Fibroblast of skin of right quadriceps (primary cell): ENCODE measurements around the gene TMEM123.
"Not testable (repeated sequence)": the region's sequence is repeated elsewhere in the genome, so short reads cannot be mapped to it uniquely, and the experiment has no call there.

Source experiments
- DNase-seq: peaks from one replicate; pipeline ENCODE4 v3.0.0-alpha.2; 2013

Gene TMEM123

DNA sequence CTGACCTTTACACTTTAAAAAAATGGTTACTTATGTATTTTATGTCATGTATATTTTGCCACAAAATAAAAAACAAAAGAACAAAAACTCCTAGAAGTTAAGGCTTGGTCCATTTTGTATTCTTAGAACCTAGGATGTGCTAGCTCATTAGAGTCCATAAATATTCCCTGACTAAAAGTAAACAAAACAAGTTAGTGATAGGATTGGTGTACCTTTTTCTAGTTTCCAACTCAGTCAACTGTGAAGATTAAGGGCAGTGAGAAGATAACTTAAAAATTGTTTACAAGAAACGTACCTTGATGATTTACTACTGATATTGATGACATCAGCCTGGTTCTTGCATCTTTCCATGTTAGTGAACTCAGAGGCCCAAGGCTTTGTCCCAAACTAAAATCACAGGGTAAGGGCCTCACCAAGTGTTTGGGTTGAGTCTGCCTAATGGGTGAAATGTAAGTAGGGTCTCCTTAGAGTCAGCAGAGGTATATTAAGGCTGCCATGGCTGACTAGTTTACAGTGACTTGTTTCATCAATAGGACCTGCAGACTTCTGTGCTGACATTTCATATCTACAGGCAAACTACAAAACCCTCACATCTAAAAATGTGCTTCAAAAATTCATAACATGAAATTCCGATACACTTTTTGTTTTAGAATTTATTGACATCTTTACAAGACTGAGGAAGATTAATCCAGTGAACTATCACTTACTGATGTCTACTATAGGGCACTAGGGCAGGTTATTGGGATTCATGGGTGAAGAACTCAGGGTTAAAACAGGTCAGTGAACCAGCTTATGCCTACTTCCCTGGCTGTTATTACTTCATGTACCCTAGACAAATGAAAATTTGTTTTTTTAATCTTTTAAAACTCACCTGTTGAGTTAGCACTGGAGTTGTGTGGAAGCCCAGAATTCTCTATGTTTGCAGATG lies 4.4 kb downstream of the TMEM123 start:
- DNase-seq: no peak

- DNase-seq: no peak
Observed at GRCh38 chr11:102447193-102447592, 5.4 kb downstream of the TMEM123 start.

DNA sequence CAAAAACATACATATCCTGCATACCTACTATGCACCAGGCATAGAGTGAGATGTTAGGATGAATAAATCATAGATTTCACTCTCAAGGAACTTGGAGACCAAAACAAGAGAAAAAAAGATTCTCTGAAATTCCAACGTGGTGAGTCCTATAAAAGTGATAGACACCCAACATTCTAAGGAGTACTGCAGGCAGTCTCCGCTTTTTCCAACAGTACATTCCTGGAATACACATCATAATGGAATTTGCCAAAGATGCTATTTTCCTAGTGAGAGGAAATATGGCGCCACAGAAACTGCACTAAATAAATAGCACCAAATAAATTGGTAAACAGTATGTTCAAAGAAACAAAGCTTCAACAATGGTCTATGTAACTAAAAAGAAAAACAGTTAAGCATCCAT lies 6.0 kb downstream of the TMEM123 start:
- peak; percentile 89 for DNase-seq

GRCh38 chr11:102444693-102445092 lies 7.9 kb downstream of the TMEM123 start:
- DNase-seq: not testable (repeated sequence)

DNA sequence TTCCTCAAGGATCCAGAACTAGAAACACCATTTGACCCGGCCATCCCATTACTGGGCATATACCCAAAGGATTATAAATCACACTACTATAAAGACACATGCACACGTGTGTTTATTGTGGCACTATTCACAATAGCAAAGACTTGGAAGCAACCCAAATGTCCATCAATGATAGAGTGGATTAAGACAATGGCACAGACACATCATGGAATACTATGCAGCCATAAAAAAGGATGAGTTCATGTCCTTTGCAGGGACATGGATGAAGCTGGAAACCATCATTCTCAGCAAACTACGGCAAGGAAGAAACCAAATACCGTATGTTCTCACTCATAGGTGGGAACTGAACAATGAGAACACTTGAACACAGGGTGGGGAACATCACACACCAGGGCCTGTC lies 8.4 kb downstream of the TMEM123 start:
- DNase-seq: not testable (repeated sequence)

DNA sequence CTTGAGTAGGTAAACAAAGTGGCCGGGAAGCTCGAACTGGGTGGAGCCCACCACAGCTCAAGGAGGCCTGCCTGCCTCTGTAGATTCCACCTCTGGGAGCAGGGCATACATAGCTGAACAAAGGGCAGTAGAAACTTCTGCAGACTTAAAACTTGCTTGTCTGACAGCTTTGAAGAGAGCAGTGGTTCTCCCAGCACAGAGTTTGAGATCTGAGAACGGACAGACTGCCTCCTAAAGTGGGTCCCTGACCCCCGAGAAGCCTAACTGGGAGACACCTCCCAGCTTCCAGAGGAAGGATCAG lies 13.6 kb downstream of the TMEM123 start:
- not testable (repeated sequence) for DNase-seq

- no peak for DNase-seq
Observed at GRCh38 chr11:102438311-102439062, 14.1 kb downstream of the TMEM123 start.

DNA sequence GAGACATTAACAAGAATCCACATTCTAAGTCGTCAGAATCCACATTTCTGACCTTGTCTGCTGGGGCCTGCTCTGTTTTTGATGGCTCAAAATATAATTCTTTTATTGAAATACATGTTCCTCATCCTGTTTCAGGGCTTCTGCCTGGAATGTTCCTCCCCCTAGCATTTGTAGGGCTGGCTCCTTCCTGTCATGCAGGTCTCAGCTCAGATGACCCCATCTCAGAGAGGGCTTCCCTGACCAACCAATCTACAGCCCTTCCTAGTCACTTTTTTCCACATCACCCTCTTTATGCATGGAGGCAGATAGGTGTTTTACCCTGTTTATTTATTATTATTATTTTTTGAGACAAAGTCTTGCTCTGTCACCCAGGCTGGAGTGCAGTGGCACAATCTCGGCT lies 14.8 kb downstream of the TMEM123 start:
- DNase-seq: no peak

GRCh38 chr11:102436976-102437375 lies 15.6 kb downstream of the TMEM123 start:
- DNase-seq: no peak

- DNase-seq: peak; percentile 78
Observed at GRCh38 chr11:102436561-102436960, 16.0 kb downstream of the TMEM123 start.

GRCh38 chr11:102435688-102436087 lies 16.9 kb downstream of the TMEM123 start:
- no peak for DNase-seq

DNA sequence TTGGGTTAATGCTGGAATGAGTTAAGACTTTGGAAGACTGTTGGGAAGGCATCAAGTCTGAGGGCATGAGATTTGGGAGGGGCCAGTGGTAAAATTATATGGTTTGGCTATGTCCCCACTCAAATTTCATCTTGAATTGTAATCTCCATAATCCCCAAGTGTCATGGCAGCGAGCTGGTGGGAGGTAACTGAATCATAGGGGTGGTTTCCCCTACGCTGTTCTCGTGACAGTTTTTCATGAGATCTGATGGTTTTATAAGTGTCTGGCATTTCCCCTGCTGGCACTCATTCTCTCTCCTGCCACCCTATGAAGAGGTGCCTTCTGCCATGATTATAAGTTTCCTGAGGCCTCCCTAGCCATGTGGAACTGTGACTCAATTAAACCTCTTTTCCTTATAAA lies 19.0 kb downstream of the TMEM123 start:
- not testable (repeated sequence) for DNase-seq

DNA sequence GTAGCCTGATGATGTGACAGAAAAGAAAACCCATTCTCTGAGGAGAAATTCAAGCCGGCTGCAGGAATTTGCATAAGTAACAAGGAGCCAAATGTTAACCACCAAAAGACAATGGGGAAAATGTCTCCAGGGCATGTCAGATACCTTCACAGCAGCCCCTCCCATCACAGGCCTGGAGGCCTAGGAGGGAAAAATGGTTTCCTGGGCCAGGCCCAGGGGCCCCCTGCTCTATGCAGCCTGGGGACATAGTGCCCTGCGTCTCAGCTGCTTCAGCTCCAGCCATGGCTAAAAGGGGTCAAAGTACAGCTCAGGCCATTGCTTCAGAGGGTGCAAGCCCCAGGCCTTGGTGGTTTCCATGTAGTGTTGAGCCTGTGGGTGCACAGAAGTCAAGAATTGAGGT lies 20.0 kb downstream of the TMEM123 start:
- not testable (repeated sequence) for DNase-seq

DNA sequence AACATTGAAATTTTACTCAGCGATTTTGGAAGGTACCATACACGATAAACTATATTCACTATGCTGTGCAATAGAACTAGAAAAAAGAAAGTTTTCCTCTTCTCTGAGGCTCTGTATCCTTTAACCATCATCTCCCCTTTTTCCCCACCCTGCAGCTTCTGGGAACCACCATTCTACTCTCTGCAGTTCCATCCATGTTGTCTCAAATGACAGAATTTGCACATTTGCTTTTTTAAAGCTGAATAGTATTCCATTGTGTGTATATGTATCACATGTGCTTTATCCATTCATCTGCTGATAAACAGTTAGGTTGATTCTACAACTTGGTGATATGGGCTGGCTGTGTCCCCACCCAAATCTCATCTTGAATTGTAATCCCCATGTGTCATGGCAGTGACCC lies 21.2 kb downstream of the TMEM123 start:
- no peak for DNase-seq

DNA sequence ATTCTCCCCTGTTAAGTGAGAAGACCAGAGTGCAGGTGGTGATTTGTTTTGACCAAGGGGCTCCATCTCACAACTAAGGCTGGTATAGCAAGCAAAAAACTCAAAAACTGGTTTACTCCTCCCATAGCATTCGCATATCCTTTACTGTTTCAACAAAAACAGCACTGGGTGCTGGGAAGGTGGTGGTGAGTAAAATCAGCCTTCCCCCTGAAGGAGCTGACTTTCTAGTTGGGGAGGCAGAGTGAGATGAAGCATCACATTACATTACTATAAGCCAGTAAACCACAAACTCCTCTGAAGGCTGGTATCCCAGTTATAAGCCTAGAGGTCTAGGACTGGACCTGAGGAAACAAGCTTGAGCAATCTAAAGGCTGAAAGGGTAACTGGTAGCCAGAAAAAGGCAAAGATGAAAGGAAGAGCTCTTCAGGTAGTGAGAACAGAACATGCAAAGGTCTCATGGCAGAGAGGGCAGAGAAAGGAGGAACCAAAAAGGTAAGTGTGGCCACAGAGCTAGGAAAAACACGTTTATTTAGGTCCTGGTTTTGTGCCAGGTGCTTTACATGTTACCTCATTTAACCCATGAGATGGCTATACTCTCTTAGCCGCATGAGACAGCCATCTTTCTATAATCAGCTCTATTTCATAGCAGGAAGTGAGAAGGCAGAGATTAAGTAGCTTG lies 22.3 kb downstream of the TMEM123 start:
- DNase-seq: peak; percentile 45

DNA sequence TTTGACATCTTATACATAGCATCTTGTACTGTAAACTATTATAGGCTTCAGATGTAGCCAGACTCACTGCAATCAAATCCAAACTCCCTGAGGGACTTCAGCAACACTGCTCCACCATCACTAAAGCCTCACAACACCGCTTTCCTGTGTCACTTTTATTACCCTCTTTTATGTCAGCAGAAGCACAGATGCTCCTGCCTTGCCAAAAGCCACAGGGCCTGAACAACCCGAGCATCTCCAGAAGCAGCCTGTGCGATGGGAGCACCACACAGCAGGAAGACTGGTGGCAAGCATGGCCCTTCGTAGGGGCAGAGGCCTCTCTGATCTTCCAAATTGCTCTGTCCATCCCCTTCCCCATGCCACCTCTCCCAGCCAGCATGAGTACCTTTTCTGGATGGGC lies 22.9 kb downstream of the TMEM123 start:
- DNase-seq: no peak

GRCh38 chr11:102429226-102429625 lies 23.3 kb downstream of the TMEM123 start:
- no peak for DNase-seq

DNA sequence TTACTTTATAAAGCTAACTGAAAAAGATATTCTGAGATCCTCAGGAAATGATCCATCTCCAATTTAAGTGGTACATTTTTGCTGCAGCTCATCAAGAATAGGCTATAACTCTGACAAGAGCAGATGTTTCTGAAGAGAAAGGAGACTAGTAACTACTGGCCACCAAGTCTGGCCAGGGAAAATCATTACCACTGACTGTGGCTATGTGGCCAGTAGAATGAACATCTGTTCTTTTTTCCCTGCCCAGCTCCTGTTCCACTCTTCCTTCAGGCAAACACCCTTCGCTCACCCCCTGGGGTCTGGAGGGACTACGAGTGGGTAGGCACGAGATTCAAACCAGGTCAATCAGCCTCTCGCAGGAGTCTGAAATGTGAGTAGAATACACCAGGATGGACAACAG lies 23.9 kb downstream of the TMEM123 start:
- DNase-seq: no peak

DNA sequence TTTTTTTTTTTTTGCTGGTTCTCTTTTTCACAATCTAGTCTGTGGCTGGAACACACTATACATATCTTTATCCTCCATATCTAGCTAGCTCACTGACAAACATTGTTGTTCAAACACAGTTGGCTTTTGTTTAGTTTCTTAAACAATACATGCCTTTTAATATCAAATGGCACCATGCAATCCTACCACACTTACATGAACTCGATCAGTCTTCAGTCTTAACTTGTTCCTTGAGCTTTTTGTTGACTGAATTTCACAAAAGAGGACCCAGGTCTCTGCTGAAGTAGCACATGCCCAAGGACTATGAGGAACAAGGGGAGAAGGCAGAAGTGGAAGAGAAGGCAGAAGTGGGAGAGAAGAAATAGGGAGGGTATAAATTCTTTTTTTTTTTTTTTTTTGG lies 25.5 kb downstream of the TMEM123 start:
- DNase-seq: no peak

- DNase-seq: no peak
Observed at GRCh38 chr11:102426570-102426969, 26.0 kb downstream of the TMEM123 start.

- no peak for DNase-seq
Observed at GRCh38 chr11:102426000-102426399, 26.6 kb downstream of the TMEM123 start.

DNA sequence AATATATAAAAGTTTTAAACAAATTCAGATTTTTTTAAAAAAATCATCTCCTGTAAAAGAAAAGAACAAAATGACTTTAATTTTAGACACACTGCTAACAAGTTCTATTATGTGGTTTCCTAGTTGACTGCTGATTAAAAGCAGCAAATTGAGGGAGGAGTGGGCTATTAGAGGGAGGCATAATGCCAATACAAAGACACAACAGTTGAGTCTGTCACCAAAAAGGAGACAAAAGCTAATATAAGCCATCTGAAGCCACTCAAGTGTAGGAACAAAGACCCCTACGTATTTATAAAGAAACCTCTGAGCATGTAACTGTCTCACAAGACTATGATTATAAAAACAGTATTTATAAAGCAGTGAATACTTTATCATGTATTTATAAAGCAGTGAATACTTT lies 28.6 kb downstream of the TMEM123 start:
- no peak for DNase-seq

DNA sequence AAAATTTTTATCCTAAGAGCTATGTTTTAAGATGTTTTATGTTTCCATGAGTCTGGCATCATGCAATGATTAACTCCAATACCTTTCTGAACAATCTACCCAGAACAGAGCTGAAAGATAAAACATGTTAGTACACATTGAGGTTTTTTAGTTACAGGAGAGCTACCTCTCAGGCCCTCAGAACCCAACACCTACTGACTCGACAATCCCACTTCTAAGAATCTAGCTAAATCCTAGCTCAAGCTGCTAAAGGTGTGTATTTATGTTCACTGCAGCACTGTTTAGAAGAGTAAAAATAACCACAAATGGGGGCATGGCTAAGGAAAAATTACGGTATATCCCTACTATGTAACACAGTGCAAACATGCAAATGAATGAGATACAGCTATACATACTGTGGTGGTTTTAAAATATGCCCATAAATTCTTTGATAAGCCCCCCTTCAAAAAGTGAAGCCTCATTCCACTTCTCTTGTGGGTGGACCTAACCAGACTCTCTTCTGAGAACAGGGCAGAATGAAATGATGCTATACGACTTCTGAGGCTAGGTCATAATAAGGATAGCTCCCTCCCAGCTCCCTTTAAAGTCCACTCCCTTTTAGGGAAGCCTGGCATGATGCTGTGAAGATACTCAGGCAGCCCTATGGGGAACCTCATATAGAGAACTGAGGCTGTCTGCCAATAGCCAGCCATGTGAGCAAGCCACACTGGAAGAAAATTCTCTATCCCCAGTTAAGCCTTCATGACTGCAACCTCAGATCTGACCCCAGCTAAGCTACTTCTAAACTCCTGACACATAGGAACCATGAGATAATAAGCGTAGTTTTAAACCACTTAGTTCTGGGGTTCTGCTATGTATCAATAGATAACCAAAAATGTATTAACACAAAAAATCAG lies 29.5 kb downstream of the TMEM123 start:
- DNase-seq: no peak
